ENCODE data around the gene SECISBP2.

Gene SECISBP2

GRCh38 chr9:89405826-89406225 lies 87.5 kb downstream of the SECISBP2 start:
- no peak for DNase-seq (ENCODE audit: low spot score)

- DNase-seq (ENCODE audit: low spot score) = peak; percentile 60
Measured at GRCh38 chr9:89407070-89407469, 88.8 kb downstream of the SECISBP2 start.

- peak; percentile 62 for DNase-seq (ENCODE audit: low spot score)
Measured at GRCh38 chr9:89408628-89409101, 90.4 kb downstream of the SECISBP2 start.
